Mesenchymal stem cell (in vitro differentiated cells and primary cell): ENCODE data around the gene NDUFS4.
"Not testable (repeated sequence)": the region's sequence is repeated elsewhere in the genome, so short reads cannot be mapped to it uniquely, and the experiment has no call there.

Source experiments
- DNase-seq: peaks from one replicate; pipeline ENCODE4 v3.0.0-alpha.2; 2013
- H2AFZ ChIP-seq: one replicate; pipeline ENCODE4 v1.6.1; 2013; ENCODE audit warnings: low read depth, mild to moderate bottlenecking, control low read depth, inconsistent platforms, low read length, moderate library complexity
- H2AK5ac ChIP-seq: 2 replicates; pipeline ENCODE4 v1.6.1; 2013; ENCODE audit warnings: low read length, moderate library complexity, mild to moderate bottlenecking, inconsistent platforms; ENCODE audit not compliant: severe bottlenecking
- H2BK120ac ChIP-seq: one replicate; pipeline ENCODE4 v1.6.1; 2013; ENCODE audit warnings: low read depth, mild to moderate bottlenecking, inconsistent platforms, low read length, moderate library complexity
- H2BK12ac ChIP-seq, 2 experiments: one replicate each; pipeline ENCODE4 v1.6.1; 2013; ENCODE audit warnings: inconsistent platforms in 2 of 2, low read length in 2 of 2, mild to moderate bottlenecking in 2 of 2, moderate library complexity in 2 of 2, control low read depth in 1 of 2
- H2BK15ac ChIP-seq: one replicate; pipeline ENCODE4 v1.6.1; 2013; ENCODE audit warnings: mild to moderate bottlenecking, low read depth, inconsistent platforms; ENCODE audit not compliant: poor library complexity, severe bottlenecking
- H2BK5ac ChIP-seq: 2 replicates; pipeline ENCODE4 v1.6.1; 2013; ENCODE audit warnings: low read depth, mild to moderate bottlenecking, low read length, control low read depth, inconsistent platforms; ENCODE audit not compliant: poor library complexity, severe bottlenecking
- H3K14ac ChIP-seq, 2 experiments: one replicate each; pipeline ENCODE4 v1.6.1; 2013; ENCODE audit warnings: inconsistent platforms in 2 of 2, low read length in 2 of 2, control low read depth in 1 of 2, mild to moderate bottlenecking in 1 of 2, moderate library complexity in 1 of 2
- H3K18ac ChIP-seq, 2 experiments: one replicate each; pipeline ENCODE4 v1.6.1; 2013; ENCODE audit warnings: inconsistent platforms in 2 of 2, low read length in 2 of 2, control low read depth in 1 of 2, low read depth in 1 of 2, mild to moderate bottlenecking in 1 of 2
- H3K23ac ChIP-seq, 2 experiments: one replicate each; pipeline ENCODE4 v1.6.1; 2013; ENCODE audit warnings: inconsistent platforms in 2 of 2, low read length in 2 of 2, mild to moderate bottlenecking in 2 of 2, moderate library complexity in 2 of 2, control low read depth in 1 of 2
- H3K27ac ChIP-seq: 2 replicates; pipeline ENCODE4 v1.5.1; 2013; ENCODE audit warnings: mild to moderate bottlenecking, moderate library complexity, low read length, control low read depth, inconsistent platforms; ENCODE audit not compliant: poor library complexity, severe bottlenecking
- H3K27me3 ChIP-seq, 2 experiments: 2 replicates each; pipeline versions ENCODE4 v1.6.1 to v1.7.0; 2013; ENCODE audit warnings: low read length in 2 of 2, mild to moderate bottlenecking in 2 of 2, moderate library complexity in 2 of 2, control low read depth in 1 of 2, inconsistent platforms in 1 of 2; ENCODE audit not compliant: control insufficient read depth in 1 of 2, insufficient read depth in 1 of 2
- H3K36me3 ChIP-seq, 2 experiments: 2 replicates each; pipeline versions ENCODE4 v1.6.1 to v1.7.0; 2013; ENCODE audit warnings: low read length in 2 of 2, control low read depth in 1 of 2, inconsistent platforms in 1 of 2, low read depth in 1 of 2, mild to moderate bottlenecking in 1 of 2; ENCODE audit not compliant: insufficient read depth in 2 of 2, control insufficient read depth in 1 of 2
- H3K4ac ChIP-seq, 2 experiments: one replicate each; pipeline ENCODE4 v1.6.1; 2013; ENCODE audit warnings: inconsistent platforms in 2 of 2, low read length in 2 of 2, mild to moderate bottlenecking in 2 of 2, moderate library complexity in 2 of 2, control low read depth in 1 of 2, low read depth in 1 of 2
- H3K4me1 ChIP-seq: 2 replicates; pipeline ENCODE4 v1.6.1; 2013; ENCODE audit warnings: low read depth, low read length, control low read depth; ENCODE audit not compliant: control insufficient read depth, insufficient read depth
- H3K4me2 ChIP-seq: 2 replicates; pipeline ENCODE4 v1.6.1; 2013; ENCODE audit warnings: low read length, mild to moderate bottlenecking, inconsistent platforms; ENCODE audit not compliant: poor library complexity, severe bottlenecking
- H3K4me3 ChIP-seq, 2 experiments: 2 replicates each; pipeline versions ENCODE4 v1.5.1 to v1.7.0; 2013; ENCODE audit warnings: low read length in 2 of 2, mild to moderate bottlenecking in 2 of 2, control low read depth in 1 of 2, low read depth in 1 of 2; ENCODE audit not compliant: insufficient read depth in 1 of 2
- H3K79me1 ChIP-seq: replicated peaks from 2 replicates; pipeline ENCODE4 v1.6.1; 2013; ENCODE audit warnings: mild to moderate bottlenecking, control low read depth, low read length, inconsistent platforms; ENCODE audit not compliant: poor library complexity, severe bottlenecking
- H3K9ac ChIP-seq: 2 replicates; pipeline ENCODE4 v1.7.0; 2013; ENCODE audit warnings: mild to moderate bottlenecking, low read length, moderate library complexity
- H3K9me3 ChIP-seq: 2 replicates; pipeline ENCODE4 v1.7.0; 2013; ENCODE audit warnings: mild to moderate bottlenecking, low read length; ENCODE audit not compliant: control insufficient read depth
- H4K8ac ChIP-seq: one replicate; pipeline ENCODE4 v1.6.1; 2013; ENCODE audit warnings: inconsistent platforms, mild to moderate bottlenecking, low read length, moderate library complexity
- H4K91ac ChIP-seq: one replicate; pipeline ENCODE4 v1.6.1; 2013; ENCODE audit warnings: mild to moderate bottlenecking, low read length, inconsistent platforms
- WGBS: methylation state at CpG from one replicate; pipeline ENCODE4 v1.1.7; 2013; ENCODE audit warnings: mixed read lengths; 5-methylcytosine and 5-hydroxymethylcytosine counted together

The NDUFS4 gene

DNA sequence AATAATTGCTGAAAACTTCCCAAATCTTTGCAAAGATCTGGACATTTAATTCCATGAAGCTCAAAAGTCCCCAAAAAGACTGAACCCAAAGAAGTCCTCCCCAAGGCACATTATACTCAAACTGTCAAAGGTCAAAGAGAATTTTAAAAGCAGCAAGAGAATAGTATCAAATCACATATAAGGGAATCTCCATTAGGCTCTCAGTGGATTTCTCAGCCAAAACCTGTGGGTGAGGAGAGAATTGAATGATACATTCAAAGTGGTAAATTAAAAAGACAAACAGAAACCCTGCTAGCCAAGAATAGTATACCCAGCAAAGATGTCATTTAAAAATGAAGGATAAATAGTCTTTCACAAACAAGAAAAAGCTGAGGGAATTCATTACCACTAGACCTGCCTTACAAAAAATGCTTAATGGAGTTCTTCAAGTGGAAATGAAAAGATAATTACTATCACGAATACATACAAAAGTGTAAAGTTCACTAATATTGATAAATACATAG is 134.1 kb downstream of the NDUFS4 start:
- no peaks in the 10 kb centered on the region for H3K36me3 ChIP-seq
- H2AFZ ChIP-seq = no peak overlapping the region
- H2BK15ac ChIP-seq = no peak overlapping the region
- no peak overlapping the region for H3K27ac ChIP-seq
- no CpG with 5 or more reads among the region's 1 CpG for WGBS
- no peak overlapping the region for H3K23ac ChIP-seq
- no peak overlapping the region for H2BK120ac ChIP-seq
- no peak overlapping the region for H4K91ac ChIP-seq
- DNase-seq = no peak
- no peak overlapping the region for H3K14ac ChIP-seq
- H3K4me3 ChIP-seq = peak overlapping the region in 1 of 2 experiments; percentile 25
- H4K8ac ChIP-seq = no peak overlapping the region
- no peak overlapping the region for H3K4me2 ChIP-seq
- no peak overlapping the region for H3K18ac ChIP-seq
- no peaks in the 10 kb centered on the region for H3K4me1 ChIP-seq
- no peaks in the 10 kb centered on the region for H3K79me1 ChIP-seq
- no peak overlapping the region for H2BK5ac ChIP-seq
- H2AK5ac ChIP-seq = no peak overlapping the region
- H3K9ac ChIP-seq = no peak overlapping the region
- H3K9me3 ChIP-seq = peaks cover 83% of the 10 kb centered on the region
- no peak overlapping the region for H2BK12ac ChIP-seq
- no peaks in the 10 kb centered on the region for H3K27me3 ChIP-seq
- no peak overlapping the region for H3K4ac ChIP-seq

DNA sequence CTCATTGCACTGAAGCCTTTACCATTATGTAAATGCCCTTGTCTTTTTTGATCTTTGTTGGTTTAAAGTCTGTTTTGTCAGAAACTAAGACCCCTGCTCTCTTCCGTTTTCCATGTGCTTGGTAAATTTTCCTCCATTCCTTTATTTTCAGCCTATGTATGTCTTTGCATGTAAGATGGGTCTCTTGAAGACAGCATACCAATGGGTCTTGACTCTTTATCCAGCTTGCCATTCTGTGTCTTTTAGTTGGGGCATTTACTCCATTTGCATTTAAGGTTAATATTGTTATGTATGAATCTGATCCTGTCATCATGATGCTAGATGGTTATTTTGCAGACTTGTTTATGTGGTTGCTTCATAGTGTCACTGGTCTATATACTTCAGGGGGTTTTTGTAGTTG is 150.0 kb downstream of the NDUFS4 start:
- not testable (repeated sequence) for H3K36me3 ChIP-seq, H2BK120ac ChIP-seq, H3K14ac ChIP-seq, H3K27ac ChIP-seq, H4K91ac ChIP-seq, H3K9ac ChIP-seq, H3K4me1 ChIP-seq, H3K23ac ChIP-seq, DNase-seq, H3K4me2 ChIP-seq, H3K4me3 ChIP-seq, H2BK15ac ChIP-seq, H4K8ac ChIP-seq, H3K79me1 ChIP-seq, H2AK5ac ChIP-seq, H2BK12ac ChIP-seq, H3K18ac ChIP-seq, H3K4ac ChIP-seq, H3K27me3 ChIP-seq, H2AFZ ChIP-seq, H2BK5ac ChIP-seq
- H3K9me3 ChIP-seq = peaks cover 36% of the 10 kb centered on the region
- no CpG with 5 or more reads among the region's 1 CpG for WGBS

DNA sequence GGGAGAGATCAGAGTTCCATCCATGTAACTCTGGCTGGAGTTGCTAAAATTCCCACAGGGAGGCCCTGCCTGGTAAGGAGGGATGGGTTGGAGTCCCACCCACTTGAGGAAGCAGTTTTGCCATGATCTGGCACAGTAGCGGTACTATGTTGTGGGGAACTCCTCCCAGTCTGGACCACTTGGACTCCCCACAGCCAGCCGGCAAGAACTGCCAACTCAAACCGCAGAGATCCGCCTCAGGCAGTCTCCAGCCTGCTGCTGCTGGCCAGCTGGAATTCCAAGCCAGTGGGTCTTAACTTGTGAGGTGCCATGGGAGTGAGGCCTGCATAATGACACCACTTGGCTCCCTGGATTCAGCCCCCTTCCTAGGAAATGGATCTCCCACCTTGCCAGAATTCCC is 151.9 kb downstream of the NDUFS4 start:
- Histone ChIP-seq H3K14ac (no peak overlapping the region), H3K79me1 (no peaks in the 10 kb centered on the region), H2AK5ac (no peak overlapping the region), H2BK120ac (no peak overlapping the region), H3K9me3 (peaks cover 32% of the 10 kb centered on the region), H2BK15ac (no peak overlapping the region), H3K4me1 (no peaks in the 10 kb centered on the region), H3K36me3 (no peaks in the 10 kb centered on the region), H3K4me2 (no peak overlapping the region), H2BK5ac (no peak overlapping the region), H4K91ac (no peak overlapping the region), H3K4ac (no peak overlapping the region), H3K9ac (no peak overlapping the region), H3K18ac (no peak overlapping the region), H4K8ac (no peak overlapping the region), H2AFZ (no peak overlapping the region), H3K27ac (no peak overlapping the region), H3K27me3 (no peaks in the 10 kb centered on the region), H3K23ac (no peak overlapping the region), H2BK12ac (no peak overlapping the region), H3K4me3 (no peak overlapping the region)
- DNase-seq = no peak
- WGBS = 89% methylated on average over 4 of the region's 4 CpGs

DNA sequence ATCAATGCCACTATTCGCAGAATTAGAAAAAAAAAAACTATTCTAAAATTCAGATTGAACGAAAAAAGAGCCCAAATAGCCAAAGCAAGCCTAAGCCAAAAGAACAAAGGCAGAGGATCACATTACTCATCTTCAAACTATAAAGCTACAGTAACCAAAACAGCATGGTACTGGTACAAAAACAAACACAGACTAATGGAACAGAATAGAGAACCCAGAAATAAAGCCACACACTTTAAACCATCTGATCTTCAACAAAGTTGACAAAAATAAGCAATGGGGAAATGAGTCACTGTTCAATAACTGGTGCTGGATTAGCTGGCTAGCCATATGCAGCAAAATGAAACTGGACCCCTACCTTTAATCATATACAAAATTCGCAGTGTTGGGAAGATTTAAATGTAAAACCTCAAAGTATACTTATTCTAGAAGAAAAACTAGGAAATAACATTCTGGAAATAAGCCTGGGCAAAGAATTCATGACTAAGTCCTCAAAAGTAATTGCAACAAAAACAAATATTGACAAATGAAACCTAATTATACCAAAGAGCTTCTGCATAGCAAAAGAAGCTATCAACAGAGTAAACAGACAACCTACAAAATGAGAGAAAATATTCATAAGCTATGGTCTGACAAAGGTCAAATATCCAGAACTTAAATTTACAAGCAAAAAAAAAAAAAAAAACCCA is 153.7 kb downstream of the NDUFS4 start:
- Histone ChIP-seq H3K18ac (no peak overlapping the region), H2BK5ac (no peak overlapping the region), H4K91ac (no peak overlapping the region), H3K27me3 (no peaks in the 10 kb centered on the region), H2AFZ (no peak overlapping the region), H3K4me3 (no peak overlapping the region), H3K14ac (no peak overlapping the region), H2BK12ac (no peak overlapping the region), H3K23ac (no peak overlapping the region), H2BK120ac (no peak overlapping the region), H3K9ac (no peak overlapping the region), H3K36me3 (no peaks in the 10 kb centered on the region), H3K9me3 (peaks cover 31% of the 10 kb centered on the region), H3K27ac (no peak overlapping the region), H3K4me2 (no peak overlapping the region), H4K8ac (no peak overlapping the region), H3K4ac (no peak overlapping the region), H2BK15ac (no peak overlapping the region), H2AK5ac (no peak overlapping the region), H3K79me1 (no peaks in the 10 kb centered on the region), H3K4me1 (no peaks in the 10 kb centered on the region)
- no peak for DNase-seq
- WGBS = 76% methylated on average over 2 of the region's 3 CpGs
